OCI-LY7 (cell line): Measurements from ENCODE around the gene ZNF581.

Source experiments
- EZH2phosphoT487 ChIP-seq: fragments of 200-600 bp; sonication (generic); IDR thresholded peaks from 2 replicates; pipeline ENCODE4 v1.6.1; 2018; ENCODE audit warnings: low read depth, borderline replicate concordance, mild to moderate bottlenecking, mixed run types, antibody characterized with exemption, low read length, moderate library complexity, mixed read lengths
- TF ChIP-seq, protein P1 (sequence below): fragments of 200-600 bp; sonication (generic); conservative IDR thresholded peaks from 2 replicates; pipeline ENCODE4 v1.5.1; 2014; ENCODE audit warnings: mild to moderate bottlenecking, antibody characterized with exemption, low read length, moderate library complexity, mixed read lengths

DNA sequence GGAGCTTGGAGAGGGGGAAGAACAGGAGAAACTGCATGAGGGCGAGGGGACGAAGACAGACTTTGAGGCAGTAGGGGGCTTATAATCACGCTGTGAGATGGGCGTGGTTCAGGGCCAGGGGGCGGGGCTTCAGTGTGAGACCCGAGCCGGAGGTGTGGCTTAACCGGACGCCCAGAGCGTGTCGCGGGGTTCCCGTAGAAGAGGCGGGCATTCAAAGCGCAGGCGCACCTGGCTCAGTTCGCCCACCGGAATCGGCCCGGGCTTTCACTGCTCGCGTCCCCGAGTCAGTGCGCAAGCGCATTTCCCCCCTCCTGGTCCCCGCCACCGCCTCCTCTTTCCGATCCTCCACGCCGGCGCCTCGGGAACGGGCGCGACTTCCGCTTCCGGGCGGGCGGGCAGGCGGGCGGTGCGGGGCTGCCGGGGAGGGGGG is 38.2 kb upstream of the ZNF581 start:
- TF ChIP-seq, protein P1, sequence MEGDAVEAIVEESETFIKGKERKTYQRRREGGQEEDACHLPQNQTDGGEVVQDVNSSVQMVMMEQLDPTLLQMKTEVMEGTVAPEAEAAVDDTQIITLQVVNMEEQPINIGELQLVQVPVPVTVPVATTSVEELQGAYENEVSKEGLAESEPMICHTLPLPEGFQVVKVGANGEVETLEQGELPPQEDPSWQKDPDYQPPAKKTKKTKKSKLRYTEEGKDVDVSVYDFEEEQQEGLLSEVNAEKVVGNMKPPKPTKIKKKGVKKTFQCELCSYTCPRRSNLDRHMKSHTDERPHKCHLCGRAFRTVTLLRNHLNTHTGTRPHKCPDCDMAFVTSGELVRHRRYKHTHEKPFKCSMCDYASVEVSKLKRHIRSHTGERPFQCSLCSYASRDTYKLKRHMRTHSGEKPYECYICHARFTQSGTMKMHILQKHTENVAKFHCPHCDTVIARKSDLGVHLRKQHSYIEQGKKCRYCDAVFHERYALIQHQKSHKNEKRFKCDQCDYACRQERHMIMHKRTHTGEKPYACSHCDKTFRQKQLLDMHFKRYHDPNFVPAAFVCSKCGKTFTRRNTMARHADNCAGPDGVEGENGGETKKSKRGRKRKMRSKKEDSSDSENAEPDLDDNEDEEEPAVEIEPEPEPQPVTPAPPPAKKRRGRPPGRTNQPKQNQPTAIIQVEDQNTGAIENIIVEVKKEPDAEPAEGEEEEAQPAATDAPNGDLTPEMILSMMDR = no peak
- TF ChIP-seq EZH2phosphoT487 = no peak
